ENCODE data around the gene LENG8.

DNA sequence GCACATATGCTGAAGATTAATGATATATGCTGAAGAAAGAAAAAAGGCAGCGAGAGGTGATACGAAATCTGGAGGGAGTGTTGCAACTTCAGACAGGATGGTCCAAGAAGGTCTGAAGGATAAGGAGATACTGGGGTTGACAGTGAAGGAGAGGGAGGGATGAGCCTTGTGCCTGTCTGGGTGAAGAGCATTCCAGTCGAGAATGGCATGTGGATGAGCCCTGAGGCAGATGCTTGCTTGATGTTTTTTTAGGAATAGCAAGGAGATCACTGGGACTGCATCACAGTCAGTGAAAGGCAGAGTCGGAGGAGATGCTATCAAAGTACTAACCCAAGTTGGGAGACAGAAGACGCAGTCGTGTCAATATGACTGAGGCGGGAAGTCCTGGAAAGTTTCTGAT is 40.3 kb downstream of the LENG8 start:
- TF ChIP-seq CTCF (conservative IDR thresholded peaks at IDR 0.05) (no peak), ZFX (IDR thresholded peaks at IDR 0.05) (no peak)

Measured in C4-2B (cell line).